HG02885 (cell line): Measurements from ENCODE around the gene PLK3.
"Not testable (repeated sequence)": the region's sequence is repeated elsewhere in the genome, so short reads cannot be mapped to it uniquely, and the experiment has no call there.

ENCODE experiments used
- ATAC-seq: cut with Tn5 transposase; IDR thresholded peaks from one replicate; pipeline ENCODE4 v1.9.1; 2021; ENCODE audit warnings: mild to moderate bottlenecking; ENCODE audit not compliant: unreplicated experiment, poor library complexity

Gene PLK3

GRCh38 chr1:44799770-44800584 is at the start of gene PLK3:
Gene PLK3 (plus strand): TSS chr1:44800377. CDS start chr1:44800464, 87 bp downstream.
- peak; percentile 87 for ATAC-seq

- ATAC-seq, result no peak
These were observed 42.8 kb upstream of the PLK3 start for GRCh38 chr1:44757420-44757819.

- no peak for ATAC-seq
These were observed 41.1 kb upstream of the PLK3 start for GRCh38 chr1:44759077-44759476.

- ATAC-seq, result no peak
These were observed 39.3 kb upstream of the PLK3 start for GRCh38 chr1:44760876-44761275.

GRCh38 chr1:44766421-44766820 is 33.8 kb upstream of the PLK3 start:
- not testable (repeated sequence) for ATAC-seq

GRCh38 chr1:44775078-44775929 is 24.9 kb upstream of the PLK3 start, which contains the start of gene RPS8:
Gene RPS8 (plus strand): TSS chr1:44775540. CDS start chr1:44775597, 57 bp downstream.
- peak; percentile 78 for ATAC-seq

GRCh38 chr1:44775930-44776729 is 24.0 kb upstream of the PLK3 start:
- ATAC-seq, result peak; percentile 13

- ATAC-seq, result no peak
These were observed 23.5 kb upstream of the PLK3 start for GRCh38 chr1:44776730-44777068.

GRCh38 chr1:44777547-44777946 is 22.6 kb upstream of the PLK3 start:
- ATAC-seq, result no peak

GRCh38 chr1:44777969-44778635 is 22.1 kb upstream of the PLK3 start:
- ATAC-seq, result no peak

- ATAC-seq, result no peak
These were observed 21.2 kb upstream of the PLK3 start for GRCh38 chr1:44778705-44779576.

- ATAC-seq, result no peak
These were observed 19.5 kb upstream of the PLK3 start for GRCh38 chr1:44780583-44781121.

GRCh38 chr1:44783697-44784093 is 16.5 kb upstream of the PLK3 start:
- no peak for ATAC-seq

GRCh38 chr1:44784094-44785028 is 15.8 kb upstream of the PLK3 start:
- ATAC-seq, result no peak

GRCh38 chr1:44785029-44785380 is 15.2 kb upstream of the PLK3 start:
- ATAC-seq, result no peak

- ATAC-seq, result no peak
These were observed 14.6 kb upstream of the PLK3 start for GRCh38 chr1:44785501-44786137.

- ATAC-seq, result peak; percentile 53
These were observed 13.9 kb upstream of the PLK3 start for GRCh38 chr1:44786138-44786840.
